Spleen (tissue), 7 donors: ENCODE data around the gene SHISA4.

Experiments used
- CTCF ChIP-seq, 11 experiments: fragments of 200-600 bp in 7 of 11; fragments of 450-650 bp in 4 of 11; sonication (generic) in 4 of 11; IDR thresholded peaks in 8 of 11; conservative IDR thresholded peaks in 3 of 11; 1 replicate in 7 of 11; 2 replicates in 4 of 11; pipeline versions ENCODE4 v1.4.0 to v1.8.0; 2016 to 2021; ENCODE audit warnings: antibody characterized with exemption in 11 of 11, inconsistent platforms in 4 of 11, mild to moderate bottlenecking in 1 of 11
- POLR2A ChIP-seq, 3 donors: fragments of 450-650 bp; IDR thresholded peaks; one replicate each; pipeline ENCODE4 v1.5.1; 2017; ENCODE audit warnings: antibody characterized with exemption in 3 of 3, mild to moderate bottlenecking in 1 of 3
- donor health status: DM: no; HTN: no; CAD: no; lungs with moderate emphysema.
- donor health status: DM: no; HTN: no; CAD: no.
- donor health status: DM: no; HTN: no; CAD: no.

GRCh38 chr1:201898240-201898894, 9.7 kb downstream of the SHISA4 start:
- no peak for TF ChIP-seq CTCF (IDR thresholded peaks at IDR 0.05 in 8 of 11, conservative IDR thresholded peaks at IDR 0.05 in 3 of 11)
- no peak for TF ChIP-seq POLR2A (IDR thresholded peaks at IDR 0.05)
